Immature natural killer cell (primary cell): ENCODE results near the gene SPTLC2. TPM values are rescaled to one million over a fixed set of nuclear protein-coding genes. Genes with fewer than 3 reads are reported as not detected.
"Not testable (repeated sequence)": the region's sequence is repeated elsewhere in the genome, so short reads cannot be mapped to it uniquely, and the experiment has no call there.

Experiments used
- DNase-seq, 3 donors: peaks; one replicate each; pipeline ENCODE4 v3.0.0; 2022; ENCODE audit warnings: mixed read lengths in 1 of 3
- H3K27ac Mint-ChIP-seq, 6 donors: one replicate each; pipeline ENCODE4 v1.8.0; 2020; ENCODE audit warnings: mixed read lengths in 6 of 6, mild to moderate bottlenecking in 5 of 6, inconsistent platforms in 4 of 6, moderate library complexity in 3 of 6
- H3K27me3 Mint-ChIP-seq, 3 donors: one replicate each; pipeline ENCODE4 v1.8.0; 2020 to 2021; ENCODE audit warnings: low read depth in 3 of 3, mild to moderate bottlenecking in 3 of 3, mixed read lengths in 3 of 3, moderate library complexity in 3 of 3, inconsistent platforms in 1 of 3
- H3K36me3 Mint-ChIP-seq, 3 donors: one replicate each; pipeline ENCODE4 v1.8.0; 2020; ENCODE audit warnings: mixed read lengths in 3 of 3, inconsistent platforms in 2 of 3, mild to moderate bottlenecking in 2 of 3
- H3K4me1 Mint-ChIP-seq, 2 donors: one replicate each; pipeline ENCODE4 v1.8.0; 2020; ENCODE audit warnings: inconsistent platforms in 2 of 2, mild to moderate bottlenecking in 2 of 2, mixed read lengths in 2 of 2, moderate library complexity in 1 of 2
- H3K4me3 Mint-ChIP-seq, 5 donors: one replicate each; pipeline ENCODE4 v1.8.0; 2020; ENCODE audit warnings: mild to moderate bottlenecking in 5 of 5, mixed read lengths in 5 of 5, inconsistent platforms in 3 of 5, moderate library complexity in 3 of 5
- H3K9me3 Mint-ChIP-seq, 6 donors: one replicate each; pipeline ENCODE4 v1.8.0; 2020; ENCODE audit warnings: mild to moderate bottlenecking in 6 of 6, mixed read lengths in 6 of 6, inconsistent platforms in 4 of 6, moderate library complexity in 3 of 6
- polyA plus RNA-seq, 3 donors: library from polyadenylated mRNA; unstranded; fragments of 300-500 nt; fragmentation: Illumina TruSeq; gene quantifications; one replicate each; pipeline ENCODE4 v1.2.3, GENCODE V29; 2021

SPTLC2 gene
- polyA plus RNA-seq, 3 donors from 2014 or later, result 25.2 to 35.2 (median 32.3) TPM

DNA sequence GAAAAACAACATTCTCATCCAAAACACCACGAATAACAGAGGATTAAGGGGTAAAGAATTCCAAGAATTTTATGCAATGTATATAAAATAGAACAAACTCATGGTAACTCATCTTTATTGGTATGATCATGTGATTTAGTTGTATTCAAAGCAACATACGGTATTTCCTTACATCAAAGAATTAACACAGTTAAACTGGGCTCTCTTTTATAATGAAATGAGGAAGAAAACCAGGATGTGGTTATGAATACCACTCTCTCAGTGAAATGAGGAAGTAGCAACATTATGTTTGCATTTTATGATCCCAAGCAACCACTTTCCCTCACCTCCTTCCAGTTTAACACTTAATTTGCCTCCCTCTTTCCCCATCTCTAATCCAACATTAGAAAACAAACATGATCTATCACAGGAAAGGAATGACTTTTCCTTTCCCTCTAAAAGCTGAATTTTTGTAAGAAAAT, 22.9 kb downstream of the SPTLC2 start:
- peak in 2 of 3 donors; percentile 23 to 40 for DNase-seq
- no peaks in the 10 kb centered on the region for H3K9me3 Mint-ChIP-seq
- H3K27ac Mint-ChIP-seq, result peak overlapping the region; percentile 89 to 97 (median 95)
- peak overlapping the region; percentile 64 to 83 (median 74) for H3K4me3 Mint-ChIP-seq
- peaks cover 0 to 2% (median 1%) of the 10 kb centered on the region in 3 donors for H3K27me3 Mint-ChIP-seq
- peaks cover 66 to 78% of the 10 kb centered on the region in 2 donors for H3K4me1 Mint-ChIP-seq
- peaks cover 9 to 20% (median 18%) of the 10 kb centered on the region in 3 donors for H3K36me3 Mint-ChIP-seq

DNA sequence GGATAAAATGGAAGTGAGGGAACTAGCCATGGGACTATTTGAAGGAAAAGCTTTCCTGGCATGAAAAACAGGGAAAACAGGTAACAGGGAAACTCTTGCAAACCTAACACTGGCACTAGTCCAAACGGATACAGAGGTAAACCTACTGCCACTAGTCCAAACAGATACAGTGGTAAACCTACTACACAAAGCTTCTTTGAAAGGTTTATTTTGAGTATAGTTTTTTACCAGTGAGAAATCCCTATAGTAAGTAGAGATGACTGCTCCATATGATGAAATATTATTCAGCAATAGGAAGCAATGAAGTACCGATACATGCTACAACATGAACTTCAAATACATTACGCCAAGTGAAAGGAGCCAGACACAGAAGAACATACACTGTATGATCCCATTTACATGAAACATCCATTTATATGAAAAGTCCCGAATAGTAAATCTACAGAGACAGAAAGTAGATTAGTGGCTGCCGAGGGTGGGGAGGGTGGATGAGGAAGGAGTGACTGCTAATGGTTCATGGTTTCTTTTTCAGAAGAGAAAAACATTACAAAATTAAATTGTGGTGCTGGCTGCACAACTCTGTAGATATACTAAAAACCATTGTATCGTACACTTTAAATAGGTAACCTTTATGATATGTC, 25.5 kb downstream of the SPTLC2 start:
- H3K4me3 Mint-ChIP-seq, result peak overlapping the region; percentile 65 to 78 (median 73)
- peaks cover 73 to 86% of the 10 kb centered on the region in 2 donors for H3K4me1 Mint-ChIP-seq
- DNase-seq, result no peak
- peaks cover 9 to 17% (median 13%) of the 10 kb centered on the region in 3 donors for H3K36me3 Mint-ChIP-seq
- peaks cover 0 to 2% (median 1%) of the 10 kb centered on the region in 3 donors for H3K27me3 Mint-ChIP-seq
- H3K9me3 Mint-ChIP-seq, result no peaks in the 10 kb centered on the region
- H3K27ac Mint-ChIP-seq, result peak overlapping the region; percentile 41 to 90 (median 86)

DNA sequence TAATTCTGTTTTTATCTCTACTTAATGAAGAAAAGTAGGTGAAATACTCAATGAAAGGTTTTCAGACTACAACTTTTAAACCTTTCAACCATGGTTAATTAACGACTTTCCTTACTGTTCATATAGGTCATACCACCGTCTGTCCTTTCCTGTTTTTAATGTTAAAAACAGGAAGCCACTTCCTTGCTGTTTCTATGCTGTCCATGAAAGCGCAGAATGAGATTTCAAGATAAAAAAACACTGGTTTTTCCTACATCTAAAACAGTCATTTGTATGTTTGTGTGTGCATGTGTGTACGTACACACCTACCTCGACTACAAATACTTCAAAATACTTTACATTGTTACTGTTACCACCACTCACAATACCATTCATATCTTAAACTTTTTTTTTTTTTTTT, 27.3 kb downstream of the SPTLC2 start:
- H3K4me1 Mint-ChIP-seq, result peaks cover 65 to 85% of the 10 kb centered on the region in 2 donors
- H3K27ac Mint-ChIP-seq, result peak overlapping the region; percentile 34 to 67 (median 58)

DNA sequence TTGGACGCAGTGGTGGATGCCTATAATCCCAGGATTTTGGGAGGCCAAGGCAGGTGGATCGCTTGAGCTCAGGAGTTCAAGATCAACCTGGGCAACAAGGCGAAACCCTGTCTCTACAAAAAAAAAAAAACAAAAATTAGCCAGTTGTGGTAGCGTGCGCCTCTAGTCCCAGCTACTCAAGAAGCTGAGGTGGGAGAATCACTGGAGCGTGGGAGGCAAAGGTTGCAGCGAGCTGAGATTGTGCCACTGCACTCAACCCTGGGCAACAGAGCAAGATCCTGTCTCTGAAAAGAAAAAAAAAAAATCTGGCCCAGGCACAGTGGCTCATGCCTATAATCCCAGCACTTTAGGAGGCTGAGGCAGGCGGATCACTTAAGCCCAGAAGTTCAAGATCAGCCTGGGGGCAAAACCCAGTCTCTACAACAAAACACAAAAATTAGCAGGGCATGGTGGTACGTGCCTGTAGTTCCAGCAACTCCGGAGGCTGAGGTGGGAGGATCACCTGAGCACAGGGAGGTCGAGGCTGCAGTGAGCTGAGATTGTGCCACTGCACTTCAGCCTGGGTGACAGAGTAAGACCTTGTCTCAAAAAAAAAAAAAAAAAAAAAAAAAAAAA, 27.9 kb downstream of the SPTLC2 start:
- peak overlapping the region in 2 of 5 donors; percentile 13 to 27 for H3K4me3 Mint-ChIP-seq
- not testable (repeated sequence) for H3K27me3 Mint-ChIP-seq, H3K36me3 Mint-ChIP-seq, DNase-seq, H3K9me3 Mint-ChIP-seq
- H3K4me1 Mint-ChIP-seq, result peaks cover 60 to 85% of the 10 kb centered on the region in 2 donors
- peak overlapping the region in 4 of 6 donors; percentile 34 to 66 (median 56) for H3K27ac Mint-ChIP-seq

More for the DNA sequence above, 27.3 kb downstream of the SPTLC2 start:
- Mint-ChIP-seq H3K4me3 (peak overlapping the region in 3 of 5 donors; percentile 10 to 47 (median 18)), H3K9me3 (no peaks in the 10 kb centered on the region), H3K36me3 (peaks cover 0 to 4% (median 0%) of the 10 kb centered on the region in 3 donors), H3K27me3 (peaks cover 0 to 2% (median 1%) of the 10 kb centered on the region in 3 donors)
- DNase-seq, result no peak

DNA sequence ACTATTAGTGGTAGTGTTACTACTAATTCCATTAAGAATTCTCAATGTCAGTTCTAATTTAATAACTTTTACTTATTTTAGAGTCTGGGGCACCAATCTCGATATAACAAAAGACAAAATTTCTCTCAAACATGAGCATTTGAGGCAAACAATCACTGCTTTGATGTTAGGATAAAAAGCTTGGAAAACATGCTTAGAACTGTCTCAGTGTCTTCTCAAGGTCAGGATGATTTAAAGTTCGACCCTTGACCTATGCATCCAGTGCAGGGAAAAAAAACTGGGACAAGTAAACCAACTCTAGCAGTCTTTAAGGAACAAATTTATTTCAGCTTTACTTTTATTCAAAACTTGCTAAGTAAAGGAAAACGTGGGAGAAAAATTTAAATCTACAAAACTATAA, 31.1 kb downstream of the SPTLC2 start:
- Mint-ChIP-seq H3K4me1 (peaks cover 59 to 86% of the 10 kb centered on the region in 2 donors), H3K27me3 (no peaks in the 10 kb centered on the region), H3K4me3 (no peak overlapping the region), H3K36me3 (peaks cover 0 to 4% (median 0%) of the 10 kb centered on the region in 3 donors), H3K9me3 (no peaks in the 10 kb centered on the region), H3K27ac (no peak overlapping the region)
- DNase-seq, result no peak

DNA sequence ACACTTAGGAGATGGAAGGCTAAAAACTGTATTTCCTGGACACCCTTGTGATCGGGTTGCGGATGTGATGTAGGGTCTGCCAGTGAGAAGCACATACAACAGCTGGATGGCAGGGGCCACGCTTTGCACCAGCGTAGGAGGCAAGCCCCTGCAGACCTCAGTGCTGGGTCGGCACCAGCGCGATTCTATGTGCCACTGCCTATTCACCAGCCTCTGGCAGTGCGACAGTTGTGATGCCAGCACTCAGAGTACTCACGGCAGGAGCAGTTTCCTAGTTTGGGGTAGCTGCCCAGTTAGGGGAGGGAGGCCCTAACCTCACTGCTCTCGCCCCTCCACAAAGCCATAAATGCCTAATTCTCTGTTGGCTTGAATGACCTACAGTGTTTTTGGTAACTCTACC, 31.6 kb downstream of the SPTLC2 start:
- H3K36me3 Mint-ChIP-seq, result peaks cover 0 to 4% (median 0%) of the 10 kb centered on the region in 3 donors
- peak overlapping the region in 1 of 6 donors; percentile 18 for H3K27ac Mint-ChIP-seq
- H3K27me3 Mint-ChIP-seq, result no peaks in the 10 kb centered on the region
- H3K9me3 Mint-ChIP-seq, result no peaks in the 10 kb centered on the region
- no peak for DNase-seq
- no peak overlapping the region for H3K4me3 Mint-ChIP-seq
- H3K4me1 Mint-ChIP-seq, result peaks cover 56 to 84% of the 10 kb centered on the region in 2 donors

DNA sequence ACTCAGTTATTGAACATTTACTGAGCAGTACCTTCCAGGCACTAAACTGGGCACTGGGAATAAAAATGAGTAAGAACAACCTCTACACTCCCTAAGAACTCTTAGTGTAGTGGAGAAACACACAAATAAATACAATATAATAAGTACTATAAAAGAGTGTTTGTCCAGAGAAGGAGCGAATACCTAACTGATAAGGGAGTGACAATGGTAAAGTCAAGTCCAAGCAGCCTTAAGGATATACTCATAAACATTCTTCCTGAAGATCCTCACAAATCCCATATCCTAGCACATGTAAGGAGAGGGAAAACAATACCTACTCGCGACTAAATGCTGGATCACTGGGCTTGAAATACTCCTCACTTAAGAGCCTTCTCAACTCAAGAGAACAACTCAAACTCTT, 32.8 kb downstream of the SPTLC2 start:
- peaks cover 52 to 87% of the 10 kb centered on the region in 2 donors for H3K4me1 Mint-ChIP-seq
- peaks cover 0 to 4% (median 0%) of the 10 kb centered on the region in 3 donors for H3K36me3 Mint-ChIP-seq
- peak overlapping the region in 4 of 6 donors; percentile 29 to 44 (median 36) for H3K27ac Mint-ChIP-seq
- H3K27me3 Mint-ChIP-seq, result no peaks in the 10 kb centered on the region
- no peaks in the 10 kb centered on the region for H3K9me3 Mint-ChIP-seq
- DNase-seq, result no peak
- H3K4me3 Mint-ChIP-seq, result peak overlapping the region in 1 of 5 donors; percentile 3

DNA sequence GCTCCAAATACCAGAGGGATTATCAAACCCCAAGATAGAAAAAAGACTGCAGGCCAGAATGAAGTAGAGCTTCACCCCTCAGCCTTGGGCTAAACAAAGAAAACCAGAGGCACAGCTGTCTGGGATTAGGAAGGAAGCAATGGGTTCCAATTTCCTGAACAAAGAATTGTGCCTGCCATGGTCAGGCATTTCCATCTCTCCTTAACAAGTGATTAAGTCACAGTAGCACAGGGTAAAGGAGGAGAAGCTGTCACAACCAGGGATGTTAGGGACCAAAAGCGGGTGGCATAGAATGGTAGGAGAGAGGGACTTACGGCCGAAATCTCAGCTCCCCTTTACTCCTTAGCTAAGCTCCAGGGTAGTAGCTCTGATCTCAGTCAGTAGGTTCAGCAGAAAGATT, 33.9 kb downstream of the SPTLC2 start:
- no peaks in the 10 kb centered on the region for H3K27me3 Mint-ChIP-seq
- H3K9me3 Mint-ChIP-seq, result no peaks in the 10 kb centered on the region
- DNase-seq, result no peak
- peaks cover 45 to 78% of the 10 kb centered on the region in 2 donors for H3K4me1 Mint-ChIP-seq
- no peak overlapping the region for H3K4me3 Mint-ChIP-seq
- peaks cover 0 to 4% (median 0%) of the 10 kb centered on the region in 3 donors for H3K36me3 Mint-ChIP-seq
- H3K27ac Mint-ChIP-seq, result peak overlapping the region in 5 of 6 donors; percentile 7 to 73 (median 32)

DNA sequence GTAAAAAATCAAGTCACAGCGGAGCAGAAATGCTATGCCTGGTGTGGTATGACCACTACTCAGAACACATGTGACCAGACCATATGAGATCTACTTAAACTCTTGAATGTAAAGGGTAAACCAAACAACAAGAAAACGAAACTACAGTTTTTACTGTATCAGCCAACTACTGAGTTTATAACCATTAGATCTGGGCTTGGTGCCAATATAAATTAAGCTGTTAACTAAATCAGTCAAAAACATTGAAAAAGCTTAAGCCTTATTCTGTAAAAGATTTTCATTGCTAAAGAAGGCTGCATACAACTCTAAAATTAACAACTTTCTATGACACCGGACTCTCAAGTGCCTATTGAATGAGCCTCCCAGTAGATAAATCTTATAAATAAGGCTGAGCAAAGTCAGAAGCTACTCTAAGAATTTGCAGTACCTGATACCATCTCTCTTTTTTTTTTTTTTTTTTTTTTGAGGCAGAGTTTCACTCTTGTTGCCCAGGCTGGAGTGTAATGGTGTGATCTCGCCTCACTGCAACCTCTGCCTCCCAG, 35.4 kb downstream of the SPTLC2 start:
- peak overlapping the region; percentile 69 to 87 (median 81) for H3K4me3 Mint-ChIP-seq
- H3K36me3 Mint-ChIP-seq, result peaks cover 0 to 7% (median 0%) of the 10 kb centered on the region in 3 donors
- H3K27me3 Mint-ChIP-seq, result no peaks in the 10 kb centered on the region
- peak overlapping the region; percentile 85 to 92 (median 89) for H3K27ac Mint-ChIP-seq
- no peaks in the 10 kb centered on the region for H3K9me3 Mint-ChIP-seq
- H3K4me1 Mint-ChIP-seq, result peaks cover 35 to 76% of the 10 kb centered on the region in 2 donors
- peak; percentile 36 to 59 (median 52) for DNase-seq

DNA sequence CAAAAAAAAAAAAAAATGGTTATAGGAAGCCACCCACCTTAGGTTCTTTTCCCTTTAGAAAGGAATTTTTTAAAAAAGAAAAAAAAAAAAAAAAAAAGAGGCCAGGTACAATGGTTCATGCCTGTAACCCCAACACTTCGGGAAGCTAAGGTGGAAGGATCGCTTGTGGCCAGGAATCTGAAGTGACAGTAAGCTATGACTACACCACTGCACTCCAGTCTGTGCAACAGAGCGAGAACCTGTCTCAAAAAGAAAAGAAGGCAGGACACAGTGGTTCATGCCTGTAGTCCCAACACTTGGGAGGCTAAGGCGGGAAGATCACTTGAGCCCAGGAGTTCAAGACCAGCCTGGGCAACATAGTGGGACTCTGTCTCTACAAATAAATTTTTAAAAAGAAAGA, 36.0 kb downstream of the SPTLC2 start:
- peaks cover 0 to 7% (median 4%) of the 10 kb centered on the region in 3 donors for H3K36me3 Mint-ChIP-seq
- peaks cover 37 to 71% of the 10 kb centered on the region in 2 donors for H3K4me1 Mint-ChIP-seq
- no peaks in the 10 kb centered on the region for H3K9me3 Mint-ChIP-seq
- no peaks in the 10 kb centered on the region for H3K27me3 Mint-ChIP-seq
- DNase-seq, result no peak
- H3K27ac Mint-ChIP-seq, result peak overlapping the region; percentile 85 to 92 (median 89)
- H3K4me3 Mint-ChIP-seq, result peak overlapping the region; percentile 69 to 87 (median 81)

DNA sequence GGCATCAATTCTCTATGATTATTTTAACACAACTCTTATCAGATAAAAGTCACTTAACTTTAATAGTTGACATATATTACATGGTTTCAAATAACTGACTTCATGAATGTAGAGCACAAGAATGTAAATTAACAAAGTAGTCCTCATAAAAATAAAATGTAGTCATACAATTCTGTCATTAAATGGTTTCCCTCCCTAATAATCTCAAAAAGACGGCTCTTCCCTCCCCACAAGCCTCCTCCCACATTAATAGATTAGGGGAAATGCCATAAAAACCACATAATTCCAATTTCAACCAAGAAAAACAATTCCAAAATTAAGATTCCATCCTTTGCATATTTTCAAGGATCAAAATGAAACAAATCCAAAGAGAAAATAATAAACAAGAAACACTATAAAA, 36.7 kb downstream of the SPTLC2 start:
- Mint-ChIP-seq H3K27ac (peak overlapping the region in 5 of 6 donors; percentile 63 to 85 (median 75)), H3K4me1 (peaks cover 37 to 67% of the 10 kb centered on the region in 2 donors), H3K27me3 (no peaks in the 10 kb centered on the region), H3K9me3 (no peaks in the 10 kb centered on the region), H3K4me3 (peak overlapping the region in 3 of 5 donors; percentile 1 to 27 (median 3)), H3K36me3 (peaks cover 0 to 7% (median 5%) of the 10 kb centered on the region in 3 donors)
- no peak for DNase-seq

DNA sequence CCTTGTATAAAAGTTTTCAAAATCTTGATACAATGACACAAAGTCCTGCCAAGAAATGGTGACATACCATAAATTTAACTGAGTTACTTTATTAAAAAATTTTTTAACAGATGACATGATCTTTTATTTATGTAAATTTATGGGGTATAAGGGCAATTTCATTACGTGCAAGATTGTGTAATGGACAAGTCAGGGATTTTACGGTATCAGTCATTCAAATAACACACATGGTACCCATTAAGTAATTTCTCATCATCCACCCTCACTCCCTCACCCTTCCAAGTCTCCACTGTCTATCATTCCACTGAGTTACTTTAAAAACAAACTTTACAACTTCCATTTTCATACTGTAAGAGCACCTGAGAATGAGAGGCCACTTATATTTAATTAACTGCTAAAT, 37.4 kb downstream of the SPTLC2 start:
- Mint-ChIP-seq H3K9me3 (no peaks in the 10 kb centered on the region), H3K27me3 (no peaks in the 10 kb centered on the region), H3K27ac (peak overlapping the region in 3 of 6 donors; percentile 0 to 75 (median 47)), H3K36me3 (peaks cover 0 to 10% (median 7%) of the 10 kb centered on the region in 3 donors), H3K4me3 (no peak overlapping the region), H3K4me1 (peaks cover 34 to 67% of the 10 kb centered on the region in 2 donors)
- no peak for DNase-seq

DNA sequence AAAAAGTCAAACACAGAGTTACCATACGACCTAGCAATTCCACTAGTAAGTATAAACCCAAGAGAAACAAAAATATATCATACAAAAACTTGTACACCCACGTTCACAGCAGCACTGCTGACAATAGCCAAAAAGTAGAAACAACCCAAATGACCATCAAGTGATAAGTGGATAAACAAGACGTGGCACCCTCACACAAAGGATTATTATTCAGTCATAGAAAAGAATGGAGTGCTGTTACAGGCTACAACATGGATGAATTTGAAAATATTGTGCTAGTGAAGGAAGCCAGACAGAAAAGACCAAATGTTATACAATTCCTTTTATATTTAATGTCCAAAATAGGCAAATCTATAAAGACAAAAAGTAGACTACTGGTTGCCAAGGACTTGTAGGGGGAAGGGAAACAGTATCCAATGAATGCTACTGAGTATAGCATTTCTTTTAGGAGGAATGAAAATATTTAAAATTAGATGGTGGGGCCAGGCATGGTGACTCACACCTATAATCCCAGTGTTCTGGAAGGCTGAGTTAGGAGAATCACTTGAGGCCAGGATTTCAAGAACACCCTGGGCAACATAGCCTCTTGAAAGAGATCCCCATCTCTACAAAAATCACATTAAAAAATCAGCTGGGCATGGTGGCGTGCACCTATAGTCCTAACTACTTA, 41.9 kb downstream of the SPTLC2 start:
- DNase-seq, result no peak
- Mint-ChIP-seq H3K27ac (peak overlapping the region in 1 of 6 donors; percentile 34), H3K27me3 (no peaks in the 10 kb centered on the region), H3K36me3 (peaks cover 0 to 23% (median 12%) of the 10 kb centered on the region in 3 donors), H3K9me3 (no peaks in the 10 kb centered on the region), H3K4me3 (no peak overlapping the region), H3K4me1 (peaks cover 11 to 53% of the 10 kb centered on the region in 2 donors)
